RWPE1 (cell line): ENCODE data around the gene PLEK2.

Source experiments
- CTCF ChIA-PET: fragments of 350-600 bp; sonication (Branson Sonifier 250); formaldehyde crosslinking; extraction: SDS; loops from one replicate; lab custom pipeline; 2021; lab: Yijun Ruan, JAX
- POLR2A ChIA-PET: fragments of 400-600 bp; formaldehyde crosslinking; extraction: SDS; loops from one replicate; lab custom pipeline; 2020; ENCODE audit warnings: antibody characterized with exemption; ENCODE audit not compliant: low non-redundant PET; lab: Yijun Ruan, JAX
- DNase-seq: peaks from one replicate; pipeline ENCODE4 v3.0.0; 2012; ENCODE audit warnings: low spot score
- H3K27ac ChIP-seq: fragments of 450-650 bp; 2 replicates; pipeline ENCODE4 v1.5.1; 2017
- TF ChIP-seq, protein P1 (sequence below): fragments of 450-650 bp; conservative IDR thresholded peaks from 2 replicates; pipeline ENCODE4 v1.5.1; 2017; ENCODE audit warnings: low read depth, mild to moderate bottlenecking

PLEK2 gene

GRCh38 chr14:67397536-67397935 lies 14.4 kb downstream of the PLEK2 start:
- no peak for DNase-seq
- POLR2A ChIA-PET = no interaction called here
- CTCF ChIA-PET = no interaction called here
- no peak overlapping the region for H3K27ac ChIP-seq
- TF ChIP-seq, protein P1, sequence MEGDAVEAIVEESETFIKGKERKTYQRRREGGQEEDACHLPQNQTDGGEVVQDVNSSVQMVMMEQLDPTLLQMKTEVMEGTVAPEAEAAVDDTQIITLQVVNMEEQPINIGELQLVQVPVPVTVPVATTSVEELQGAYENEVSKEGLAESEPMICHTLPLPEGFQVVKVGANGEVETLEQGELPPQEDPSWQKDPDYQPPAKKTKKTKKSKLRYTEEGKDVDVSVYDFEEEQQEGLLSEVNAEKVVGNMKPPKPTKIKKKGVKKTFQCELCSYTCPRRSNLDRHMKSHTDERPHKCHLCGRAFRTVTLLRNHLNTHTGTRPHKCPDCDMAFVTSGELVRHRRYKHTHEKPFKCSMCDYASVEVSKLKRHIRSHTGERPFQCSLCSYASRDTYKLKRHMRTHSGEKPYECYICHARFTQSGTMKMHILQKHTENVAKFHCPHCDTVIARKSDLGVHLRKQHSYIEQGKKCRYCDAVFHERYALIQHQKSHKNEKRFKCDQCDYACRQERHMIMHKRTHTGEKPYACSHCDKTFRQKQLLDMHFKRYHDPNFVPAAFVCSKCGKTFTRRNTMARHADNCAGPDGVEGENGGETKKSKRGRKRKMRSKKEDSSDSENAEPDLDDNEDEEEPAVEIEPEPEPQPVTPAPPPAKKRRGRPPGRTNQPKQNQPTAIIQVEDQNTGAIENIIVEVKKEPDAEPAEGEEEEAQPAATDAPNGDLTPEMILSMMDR = no peak

DNA sequence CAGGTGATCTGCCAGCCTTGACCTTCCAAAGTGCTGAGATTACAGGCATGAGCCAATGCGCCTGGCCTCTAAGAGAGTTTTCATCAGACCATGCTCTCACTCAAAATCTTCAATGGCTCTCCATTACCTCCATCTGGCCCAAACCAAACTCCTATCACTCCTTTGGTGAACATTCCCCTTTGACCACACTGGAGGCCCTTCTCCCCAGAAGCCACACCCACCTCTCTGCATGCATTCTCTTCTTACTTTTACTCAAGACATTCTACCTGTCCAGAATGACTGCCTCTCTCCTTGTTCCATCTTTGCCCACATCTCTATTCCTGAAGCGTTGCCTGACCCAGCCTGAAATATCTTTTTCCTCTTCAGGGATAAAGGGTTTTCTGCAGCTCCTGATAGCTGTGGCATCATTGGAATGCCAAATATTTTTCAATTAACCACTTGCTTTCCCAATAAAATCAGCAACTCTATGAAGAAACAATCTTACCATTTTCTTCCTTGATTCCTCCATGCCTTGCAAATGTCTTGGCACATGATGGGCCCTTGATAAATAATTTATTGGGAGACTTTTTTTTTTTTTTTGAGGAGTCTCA lies 15.5 kb downstream of the PLEK2 start:
- no peak for DNase-seq
- ChIA-PET CTCF (no interaction called here), POLR2A (no interaction called here)
- H3K27ac ChIP-seq = no peak overlapping the region; the same call in 1 of the 2 replicates
- TF ChIP-seq, protein P1 = no peak

- DNase-seq = no peak
- CTCF ChIA-PET = interaction anchor here (1.0 kb wide), 1 partner anchor 9 kb away, joined by 4 read pairs; no protein-coding TSS in a partner anchor
- TF ChIP-seq, protein P1 = no peak
- H3K27ac ChIP-seq = 0 out of 2 replicates have a peak overlapping the region, but pooled peaks have one; percentile 8
- POLR2A ChIA-PET = no interaction called here
These were observed 16.1 kb downstream of the PLEK2 start for GRCh38 chr14:67395876-67396189.

GRCh38 chr14:67395086-67395875 lies 16.7 kb downstream of the PLEK2 start:
- DNase-seq = no peak
- peak overlapping the region; percentile 8; the same call in 1 of the 2 replicates for H3K27ac ChIP-seq
- ChIA-PET POLR2A (no interaction called here), CTCF (interaction anchor here (1.0 kb wide), 1 partner anchor 8 kb away, joined by 4 read pairs; no protein-coding TSS in a partner anchor)
- TF ChIP-seq, protein P1 = no peak

GRCh38 chr14:67393689-67394088 lies 18.3 kb downstream of the PLEK2 start:
- TF ChIP-seq, protein P1 = no peak
- CTCF ChIA-PET = interaction anchor here (0.6 kb wide), 1 partner anchor 15 kb away, joined by 4 read pairs; no protein-coding TSS in a partner anchor
- no peak for DNase-seq
- POLR2A ChIA-PET = no interaction called here
- no peak overlapping the region for H3K27ac ChIP-seq

- ChIA-PET CTCF (no interaction called here), POLR2A (no interaction called here)
- TF ChIP-seq, protein P1 = no peak
- H3K27ac ChIP-seq = peak overlapping the region; percentile 27
- DNase-seq = no peak
These were observed 19.2 kb downstream of the PLEK2 start for GRCh38 chr14:67392800-67393199.
